ENCODE results near the gene FAM234B. TPM values are rescaled to one million over a fixed set of nuclear protein-coding genes. Genes with fewer than 3 reads are reported as not detected.

Gene FAM234B
- total and polyA plus RNA-seq, 2 donors (not counting 1 experiment from before 2014, with no cell fraction given): 2.6 to 8.2 TPM

- TF ChIP-seq CTCF (IDR thresholded peaks at IDR 0.05) (no peak), EZH2 (IDR thresholded peaks at IDR 0.05; ENCODE audit: borderline replicate concordance, insufficient read depth, low read depth, low read length, poor library complexity, severe bottlenecking) (no peak)
- H3K4me3 ChIP-seq (ENCODE audit: control extremely low read depth in 1 of 5, extremely low read depth in 1 of 5, insufficient read depth in 1 of 5, low read depth in 2 of 5, low read length in 4 of 5): no peak overlapping the region
- no peaks in the 10 kb centered on the region for H3K4me1 ChIP-seq (ENCODE audit: control insufficient read depth in 2 of 2, insufficient read depth in 2 of 2, low read length in 2 of 2)
- peaks cover 5% of the 10 kb centered on the region for H3K27me3 Mint-ChIP-seq
- no peak for ATAC-seq (ENCODE audit: low read depth)
- H2AFZ ChIP-seq (ENCODE audit: insufficient read depth, low read depth, low read length, poor library complexity, severe bottlenecking): no peak overlapping the region
- H3K36me3 ChIP-seq (replicated peaks in 1 of 2; ENCODE audit: control extremely low read depth in 1 of 2, control insufficient read depth in 1 of 2, extremely low read depth in 1 of 2, insufficient read depth in 2 of 2, low read length in 1 of 2): no peaks in the 10 kb centered on the region
- WGBS (ENCODE audit: insufficient coverage): 95% methylated on average over 6 of the region's 7 CpGs
- CTCF ChIA-PET: interaction anchor here (0.7 kb wide), 1 partner anchor 1741 kb away, joined by 4 read pairs; no protein-coding TSS in a partner anchor
- no peak overlapping the region for H3K4me3 Mint-ChIP-seq
- no peak overlapping the region for H3K4me2 ChIP-seq (replicated peaks; ENCODE audit: low read depth, low read length, poor library complexity, severe bottlenecking)
- no peaks in the 10 kb centered on the region for H3K27me3 ChIP-seq (replicated peaks in 1 of 4; ENCODE audit: control extremely low read depth in 1 of 4, control insufficient read depth in 3 of 4, insufficient read depth in 4 of 4, low read length in 3 of 4)
- no peak overlapping the region for H3K27ac Mint-ChIP-seq
- H3K27ac ChIP-seq (ENCODE audit: low read length in 2 of 2): no peak overlapping the region
- no peaks in the 10 kb centered on the region for H3K9me3 ChIP-seq (ENCODE audit: control extremely low read depth in 1 of 3, control insufficient read depth in 2 of 3, insufficient read depth in 1 of 3, low read length in 2 of 3)
- no peak for DNase-seq
- intact Hi-C loops (cut with micrococcal nuclease): no loop called here
- no peaks in the 10 kb centered on the region for H3K9me3 Mint-ChIP-seq (ENCODE audit: insufficient read depth)
- no peaks in the 10 kb centered on the region for H4K20me1 ChIP-seq (ENCODE audit: control insufficient read depth, insufficient read depth, low read length, poor library complexity, severe bottlenecking)
- H3K79me2 ChIP-seq (ENCODE audit: control insufficient read depth, insufficient read depth, low read length): no peaks in the 10 kb centered on the region
- POLR2A ChIA-PET: no interaction called here
- H3K9ac ChIP-seq (ENCODE audit: low read length): no peak overlapping the region
- H3K4me1 Mint-ChIP-seq: no peaks in the 10 kb centered on the region
Measured at GRCh38 chr12:13007496-13008233, 36.5 kb upstream of the FAM234B start.

GRCh38 chr12:13008741-13009380 is 35.3 kb upstream of the FAM234B start:
- Histone ChIP-seq H3K27me3 (replicated peaks in 1 of 4; ENCODE audit: control extremely low read depth in 1 of 4, control insufficient read depth in 3 of 4, insufficient read depth in 4 of 4, low read length in 3 of 4) (no peaks in the 10 kb centered on the region), H3K4me1 (ENCODE audit: control insufficient read depth in 2 of 2, insufficient read depth in 2 of 2, low read length in 2 of 2) (no peaks in the 10 kb centered on the region), H4K20me1 (ENCODE audit: control insufficient read depth, insufficient read depth, low read length, poor library complexity, severe bottlenecking) (no peaks in the 10 kb centered on the region), H3K79me2 (ENCODE audit: control insufficient read depth, insufficient read depth, low read length) (no peaks in the 10 kb centered on the region), H3K9ac (ENCODE audit: low read length) (no peak overlapping the region), H2AFZ (ENCODE audit: insufficient read depth, low read depth, low read length, poor library complexity, severe bottlenecking) (no peak overlapping the region), H3K9me3 (ENCODE audit: control extremely low read depth in 1 of 3, control insufficient read depth in 2 of 3, insufficient read depth in 1 of 3, low read length in 2 of 3) (no peaks in the 10 kb centered on the region), H3K36me3 (replicated peaks in 1 of 2; ENCODE audit: control extremely low read depth in 1 of 2, control insufficient read depth in 1 of 2, extremely low read depth in 1 of 2, insufficient read depth in 2 of 2, low read length in 1 of 2) (no peaks in the 10 kb centered on the region), H3K27ac (ENCODE audit: low read length in 2 of 2) (no peak overlapping the region), H3K4me3 (ENCODE audit: control extremely low read depth in 1 of 5, extremely low read depth in 1 of 5, insufficient read depth in 1 of 5, low read depth in 2 of 5, low read length in 4 of 5) (no peak overlapping the region), H3K4me2 (replicated peaks; ENCODE audit: low read depth, low read length, poor library complexity, severe bottlenecking) (no peak overlapping the region)
- TF ChIP-seq EZH2 (IDR thresholded peaks at IDR 0.05; ENCODE audit: borderline replicate concordance, insufficient read depth, low read depth, low read length, poor library complexity, severe bottlenecking): no peak
- no peak for TF ChIP-seq CTCF (IDR thresholded peaks at IDR 0.05)
- Mint-ChIP-seq H3K27ac (no peak overlapping the region), H3K9me3 (ENCODE audit: insufficient read depth) (no peaks in the 10 kb centered on the region), H3K4me1 (no peaks in the 10 kb centered on the region), H3K4me3 (no peak overlapping the region), H3K27me3 (peaks cover 5% of the 10 kb centered on the region)
- WGBS (ENCODE audit: insufficient coverage): no CpG with 5 or more reads among the region's 5 CpGs
- ChIA-PET POLR2A (no interaction called here), CTCF (no interaction called here)
- DNase-seq (no peak), ATAC-seq (ENCODE audit: low read depth) (no peak)
- intact Hi-C loops (cut with micrococcal nuclease): no loop called here
